Measurements from ENCODE around the gene SREBF2.

Gene SREBF2

DNA sequence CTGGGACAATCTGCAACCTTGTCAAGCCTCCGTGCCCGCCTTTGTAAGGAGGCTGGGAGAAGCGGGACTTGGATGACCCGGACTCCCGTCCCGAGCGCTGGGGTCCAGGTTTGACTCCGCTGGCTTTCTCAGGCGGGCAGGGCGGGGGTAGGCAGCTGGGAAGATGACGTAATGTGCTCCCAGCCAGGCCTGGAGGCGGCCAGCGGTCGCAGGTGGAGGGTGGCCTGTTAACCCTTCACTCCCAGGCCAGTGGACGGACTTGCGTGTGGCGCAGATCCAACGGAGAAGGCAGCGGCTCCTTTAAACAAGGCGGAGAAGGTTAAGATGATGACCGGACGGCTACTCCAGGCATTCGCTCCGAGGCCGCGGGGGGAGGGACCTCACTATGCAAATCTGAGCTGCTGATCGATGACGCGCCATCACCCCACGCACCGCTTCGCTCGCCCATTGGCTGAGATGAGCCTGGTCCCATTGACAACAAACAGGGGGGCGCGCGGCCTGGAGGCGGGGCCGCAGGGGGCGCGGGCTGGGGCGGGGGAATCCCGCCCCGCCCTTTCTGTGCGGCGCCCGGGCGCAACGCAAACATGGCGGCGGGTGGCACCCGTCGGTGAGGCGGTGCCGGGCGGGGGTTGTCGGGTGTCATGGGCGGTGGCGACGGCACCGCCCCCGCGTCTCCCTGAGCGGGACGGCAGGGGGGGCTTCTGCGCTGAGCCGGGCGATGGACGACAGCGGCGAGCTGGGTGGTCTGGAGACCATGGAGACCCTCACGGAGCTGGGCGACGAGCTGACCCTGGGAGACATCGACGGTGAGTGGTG, at the start of gene SREBF2:
Gene SREBF2 (plus strand): TSS at position 553 of the 816 bp plus-strand sequence. CDS start 166 bp downstream, at position 719.
- in situ Hi-C loops (cut with MboI; ENCODE audit: low sequenced_read_pairs) = no loop called here

GRCh38 chr22:41787331-41787730, 45.6 kb upstream of the SREBF2 start:
- in situ Hi-C loops (cut with MboI; ENCODE audit: low sequenced_read_pairs) = no loop called here

GRCh38 chr22:41793871-41794270, 39.0 kb upstream of the SREBF2 start:
- in situ Hi-C loops (cut with MboI; ENCODE audit: low sequenced_read_pairs) = no loop called here

GRCh38 chr22:41798736-41799135, 34.2 kb upstream of the SREBF2 start:
- in situ Hi-C loops (cut with MboI; ENCODE audit: low sequenced_read_pairs) = no loop called here

- in situ Hi-C loops (cut with MboI; ENCODE audit: low sequenced_read_pairs) = no loop called here
Observed at GRCh38 chr22:41799486-41800347, 33.2 kb upstream of the SREBF2 start.

DNA sequence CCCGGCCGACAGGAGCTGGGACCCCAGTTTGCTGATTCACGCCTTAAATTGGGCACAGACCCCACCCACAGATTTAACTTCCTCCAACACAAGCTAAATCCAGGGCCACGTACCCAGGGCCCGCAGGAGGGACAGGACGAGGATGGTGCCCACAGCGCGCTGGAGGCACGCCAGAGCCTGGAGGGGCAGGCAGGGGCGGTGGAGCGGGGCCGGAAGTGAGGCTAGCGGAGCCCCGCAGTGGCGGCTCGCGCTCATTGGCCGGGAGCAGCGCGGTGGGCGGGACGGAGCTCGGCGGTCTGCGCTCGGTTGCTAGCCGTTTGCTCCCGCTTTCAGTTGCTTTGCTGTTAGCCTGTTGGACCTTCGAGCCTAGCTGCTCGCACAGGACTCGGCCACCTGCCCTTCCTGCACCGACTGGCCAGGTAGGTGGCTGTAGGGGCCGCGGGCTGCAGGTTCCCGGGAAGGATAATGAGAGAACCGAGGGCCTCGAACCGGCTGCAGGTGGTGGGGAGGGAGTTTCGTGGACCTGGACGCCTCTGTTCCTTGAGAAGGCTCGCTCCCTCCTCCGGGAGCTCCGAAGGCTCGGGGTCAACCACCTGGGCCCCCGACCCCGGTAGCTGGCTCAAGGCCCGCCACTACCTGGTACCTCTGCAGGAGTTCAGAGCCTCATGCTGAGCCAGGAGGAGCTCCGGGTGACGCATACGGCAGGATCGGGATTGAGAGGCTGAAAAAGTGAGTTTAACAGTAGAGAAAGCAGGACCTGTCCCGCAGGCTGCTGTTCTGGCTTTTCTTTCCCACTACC, 32.4 kb upstream of the SREBF2 start, which contains the start of gene CCDC134:
Gene CCDC134 (plus strand): TSS at position 332 of the 799 bp plus-strand sequence. CDS start 8,212 bp downstream, outside the sequence.
- in situ Hi-C loops (cut with MboI; ENCODE audit: low sequenced_read_pairs) = no loop called here

DNA sequence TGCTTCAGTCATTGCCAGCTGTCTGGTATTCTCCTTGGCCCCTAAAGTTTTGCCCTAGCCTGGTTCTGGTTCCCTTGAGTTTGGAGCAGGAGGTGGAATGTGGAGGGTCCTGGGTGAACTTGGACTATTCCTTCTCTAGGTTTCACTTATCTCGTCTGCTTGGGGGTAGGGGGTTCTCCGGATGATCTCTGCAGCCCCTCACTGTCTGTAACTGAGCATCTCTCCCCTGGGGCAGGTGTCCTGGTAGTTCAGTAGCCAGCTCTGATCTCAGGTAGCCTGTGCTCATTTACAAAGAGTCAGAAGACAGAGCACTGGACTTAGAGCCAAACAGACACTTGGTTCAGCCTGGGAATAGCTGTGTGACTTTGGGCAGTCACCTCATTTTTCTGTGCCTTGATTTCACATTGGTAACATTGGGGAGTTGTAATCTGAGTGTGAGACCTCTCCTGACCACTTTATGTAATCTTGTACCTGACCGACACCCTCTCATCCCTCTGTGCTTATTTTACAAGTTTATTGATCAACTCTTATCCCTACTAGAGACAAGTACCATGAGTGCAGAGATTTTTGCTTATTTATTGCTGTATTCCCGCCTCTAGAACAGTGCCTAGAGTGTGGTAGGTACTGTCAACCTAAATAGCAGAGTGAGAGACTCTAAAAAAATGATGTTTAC, 31.6 kb upstream of the SREBF2 start:
- in situ Hi-C loops (cut with MboI; ENCODE audit: low sequenced_read_pairs) = no loop called here

GRCh38 chr22:41801886-41802285, 31.0 kb upstream of the SREBF2 start:
- in situ Hi-C loops (cut with MboI; ENCODE audit: low sequenced_read_pairs) = no loop called here

DNA sequence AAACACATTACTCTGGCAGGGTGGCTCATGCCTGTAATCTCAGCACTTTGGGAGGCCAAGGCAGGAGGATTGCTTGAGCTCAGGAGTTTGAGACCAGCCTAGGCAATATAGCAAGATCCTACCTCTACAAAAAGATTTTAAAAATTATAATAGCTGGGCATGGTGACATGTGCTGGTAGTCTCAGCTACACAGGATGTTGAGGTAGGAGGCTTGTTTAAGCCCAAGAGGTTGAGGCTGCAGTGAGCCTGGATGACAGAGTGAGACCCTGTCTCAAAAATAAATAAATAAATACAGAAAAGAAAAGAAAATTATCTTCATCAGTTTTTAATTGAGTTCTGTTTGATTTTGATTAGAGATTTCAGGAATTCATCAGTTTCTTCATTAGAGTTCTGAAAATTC, 27.3 kb upstream of the SREBF2 start:
- in situ Hi-C loops (cut with MboI; ENCODE audit: low sequenced_read_pairs) = no loop called here

DNA sequence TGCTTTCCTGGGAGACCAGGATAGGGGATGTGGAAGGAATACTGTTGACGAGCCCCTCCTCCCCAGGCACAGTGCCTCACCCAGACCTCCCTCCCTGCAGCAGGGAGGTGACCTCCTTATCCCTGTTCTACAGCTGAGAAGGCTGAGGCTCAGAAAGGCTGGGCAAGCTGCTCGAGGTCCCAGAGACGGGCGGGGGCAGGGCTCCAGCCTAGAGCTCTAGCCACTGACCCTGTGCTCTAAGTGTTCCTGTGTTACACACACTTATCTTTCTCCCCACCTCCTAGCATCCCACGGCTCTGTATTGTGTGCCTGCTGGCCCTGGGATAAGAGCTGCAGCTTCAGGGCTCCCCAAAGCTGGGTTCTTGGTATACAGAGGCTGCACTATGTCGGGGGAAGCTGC, 24.5 kb upstream of the SREBF2 start:
- in situ Hi-C loops (cut with MboI; ENCODE audit: low sequenced_read_pairs) = no loop called here

GRCh38 chr22:41810022-41810421, 22.9 kb upstream of the SREBF2 start:
- in situ Hi-C loops (cut with MboI; ENCODE audit: low sequenced_read_pairs) = no loop called here

- in situ Hi-C loops (cut with MboI; ENCODE audit: low sequenced_read_pairs) = no loop called here
Observed at GRCh38 chr22:41812805-41813545, 19.9 kb upstream of the SREBF2 start.

- in situ Hi-C loops (cut with MboI; ENCODE audit: low sequenced_read_pairs) = no loop called here
Observed at GRCh38 chr22:41813726-41814410, 19.0 kb upstream of the SREBF2 start.

DNA sequence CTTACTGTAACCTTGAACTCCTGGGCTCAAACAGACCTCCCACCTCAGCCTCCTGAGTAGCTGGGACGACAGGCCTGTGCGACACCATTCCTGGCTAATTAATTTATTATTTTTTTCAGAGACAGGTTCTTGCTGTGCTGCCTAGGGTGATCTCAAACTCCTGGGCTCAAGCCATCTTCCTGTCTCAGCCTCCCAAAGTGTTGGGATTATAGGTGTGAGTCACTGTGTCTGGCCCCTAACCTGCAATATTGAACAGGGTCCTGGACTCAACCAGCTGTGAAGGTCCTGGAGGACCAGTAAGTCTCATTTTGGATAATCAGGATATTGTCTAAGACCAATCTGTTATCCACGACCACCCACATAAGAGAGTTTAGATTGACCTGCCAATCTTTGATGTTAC, 17.2 kb upstream of the SREBF2 start:
- in situ Hi-C loops (cut with MboI; ENCODE audit: low sequenced_read_pairs) = no loop called here

DNA sequence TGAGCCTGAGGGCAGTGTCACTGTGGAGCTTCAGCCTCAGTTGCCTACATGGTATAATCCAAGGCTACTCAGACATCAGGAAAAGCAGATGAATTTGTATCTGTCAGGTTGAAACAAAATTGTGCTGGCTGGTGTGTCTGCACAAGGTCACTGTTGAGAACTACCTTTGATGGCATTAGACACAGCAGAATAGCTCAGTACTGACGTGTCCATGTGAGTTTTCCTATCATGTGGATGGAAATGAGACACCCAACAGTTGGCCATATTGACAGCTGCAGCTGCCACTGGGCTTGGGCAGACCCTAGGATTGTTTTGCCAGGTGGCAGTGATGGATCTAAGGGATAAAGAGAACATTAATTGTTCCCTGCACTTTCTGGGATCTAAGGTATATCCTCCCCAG, 16.7 kb upstream of the SREBF2 start:
- in situ Hi-C loops (cut with MboI; ENCODE audit: low sequenced_read_pairs) = no loop called here

DNA sequence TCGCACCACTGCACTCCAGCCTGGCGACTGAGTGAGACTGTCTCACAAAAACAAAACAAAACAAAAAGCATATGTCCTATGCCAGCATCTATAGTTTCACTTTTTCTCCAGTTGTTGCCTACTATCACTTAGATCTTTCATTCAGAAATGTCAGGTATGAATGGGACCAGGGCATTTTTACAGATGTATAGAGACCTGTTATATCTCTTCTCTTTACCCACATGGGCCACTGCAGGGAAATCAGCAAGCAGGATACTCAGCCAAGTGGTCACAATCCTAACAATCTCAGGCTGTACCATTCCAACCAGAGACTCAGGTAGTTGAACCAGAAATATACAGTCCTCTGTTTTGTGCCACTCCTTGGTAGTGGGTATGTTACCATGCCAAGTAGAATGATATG, 16.0 kb upstream of the SREBF2 start:
- in situ Hi-C loops (cut with MboI; ENCODE audit: low sequenced_read_pairs) = no loop called here

DNA sequence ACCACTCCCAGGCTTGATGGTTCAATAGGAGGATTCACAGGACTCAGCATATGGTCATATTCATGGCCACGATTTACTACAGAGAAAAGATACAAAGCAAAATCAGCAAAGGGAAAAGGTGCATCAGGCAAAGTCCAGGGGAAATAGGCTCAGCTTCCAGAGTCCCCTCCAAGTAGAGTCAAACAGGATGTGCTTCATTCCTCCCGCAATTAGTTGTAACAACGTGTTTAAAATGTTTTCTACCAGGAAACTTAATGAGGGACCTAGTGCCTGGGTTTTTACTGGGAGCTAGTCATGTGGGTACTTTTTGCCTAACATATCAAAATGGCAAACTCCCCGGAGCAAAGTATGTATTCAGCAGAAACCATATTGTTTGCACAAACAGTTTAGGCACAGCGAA, 14.9 kb upstream of the SREBF2 start:
- in situ Hi-C loops (cut with MboI; ENCODE audit: low sequenced_read_pairs) = no loop called here

- in situ Hi-C loops (cut with MboI; ENCODE audit: low sequenced_read_pairs) = no loop called here
Observed at GRCh38 chr22:41818596-41818995, 14.3 kb upstream of the SREBF2 start.

DNA sequence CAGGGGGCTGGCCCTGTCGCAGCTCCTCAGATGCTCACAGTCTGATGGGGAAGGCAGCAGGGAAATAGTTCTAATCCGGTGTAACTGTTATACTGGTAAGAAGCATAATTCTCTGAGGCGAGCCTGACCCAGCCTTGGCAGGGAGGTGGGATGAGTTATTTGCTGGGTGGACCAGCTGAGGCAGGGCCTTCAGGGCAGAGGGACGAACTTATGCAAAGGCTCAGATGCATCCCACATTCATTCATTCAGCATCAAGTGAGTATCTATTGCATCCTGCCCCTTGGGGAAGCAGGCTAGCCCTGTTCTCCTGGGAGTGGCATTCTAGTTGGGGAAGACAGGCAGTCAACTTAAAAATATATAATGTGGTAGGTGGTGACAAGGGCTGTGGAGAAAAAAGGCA, 13.6 kb upstream of the SREBF2 start:
- in situ Hi-C loops (cut with MboI; ENCODE audit: low sequenced_read_pairs) = no loop called here
